Large intestine (tissue), 1 donor: Measurements from ENCODE around the gene HEBP1. TPM values are rescaled to one million over a fixed set of nuclear protein-coding genes. Genes with fewer than 3 reads are reported as not detected.

Experiments used
- polyA plus RNA-seq: library from polyadenylated mRNA; unstranded; fragments of 120-200 nt; gene quantifications from one replicate; pipeline ENCODE4 v1.2.1, GENCODE V29; 2013

Gene HEBP1
- polyA plus RNA-seq, 1 donor, result 237 TPM

Other genes starting within 250 kb of the HEBP1 start
- gene APOLD1, start 214.6 kb downstream of the HEBP1 start, polyA plus RNA-seq, result 13.8 TPM
- 54.3 TPM for gene DDX47, start 186.9 kb downstream of the HEBP1 start, polyA plus RNA-seq
- 19.4 TPM for gene GPRC5A, start 108.7 kb downstream of the HEBP1 start, polyA plus RNA-seq
- gene GPRC5D, start 48.1 kb downstream of the HEBP1 start, polyA plus RNA-seq, result 2.4 TPM
- 5.3 TPM for gene FAM234B, start 44.1 kb upstream of the HEBP1 start, polyA plus RNA-seq
- 1.6 TPM for gene GSG1, start 103.4 kb upstream of the HEBP1 start, polyA plus RNA-seq
- 45.2 TPM for gene EMP1, start 196.5 kb upstream of the HEBP1 start, polyA plus RNA-seq